SH-SY5Y (cell line): ENCODE data around the gene C11orf68.

Experiments used
- GATA2 ChIP-seq: IDR thresholded peaks from 2 replicates; pipeline ENCODE4 v1.6.1; 2011; ENCODE audit warnings: mild to moderate bottlenecking, low read depth, low read length
- GATA3 ChIP-seq: IDR thresholded peaks from 2 replicates; pipeline ENCODE4 v1.6.1; 2011; ENCODE audit warnings: low read depth, mild to moderate bottlenecking, low read length, moderate library complexity

C11orf68 gene

GRCh38 chr11:65947603-65948125 is 28.8 kb upstream of the C11orf68 start:
- TF ChIP-seq GATA2: no peak
- no peak for TF ChIP-seq GATA3

GRCh38 chr11:65947133-65947532 is 28.3 kb upstream of the C11orf68 start:
- TF ChIP-seq GATA2 (no peak), GATA3 (no peak)

GRCh38 chr11:65946655-65947054 is 27.8 kb upstream of the C11orf68 start:
- no peak for TF ChIP-seq GATA2
- TF ChIP-seq GATA3: no peak

GRCh38 chr11:65945941-65946558 is 27.2 kb upstream of the C11orf68 start:
- TF ChIP-seq GATA3 (no peak), GATA2 (no peak)

GRCh38 chr11:65945430-65945911 is 26.6 kb upstream of the C11orf68 start, which contains the start of gene TSGA10IP:
TSGA10IP (plus strand) TSS chr11:65945480; CDS start chr11:65945676, 196 bp downstream.
- no peak for TF ChIP-seq GATA2
- no peak for TF ChIP-seq GATA3

- no peak for TF ChIP-seq GATA2
- TF ChIP-seq GATA3: no peak
Measured at GRCh38 chr11:65944767-65945166, 25.9 kb upstream of the C11orf68 start.

- TF ChIP-seq GATA2 (no peak), GATA3 (no peak)
Measured at GRCh38 chr11:65944191-65944590, 25.3 kb upstream of the C11orf68 start.

GRCh38 chr11:65942531-65942930 is 23.7 kb upstream of the C11orf68 start:
- TF ChIP-seq GATA2 (no peak), GATA3 (no peak)

- TF ChIP-seq GATA2: no peak
Measured at GRCh38 chr11:65941720-65942310, 23.0 kb upstream of the C11orf68 start.

- TF ChIP-seq GATA2: no peak
- no peak for TF ChIP-seq GATA3
Measured at GRCh38 chr11:65937766-65938165, 18.9 kb upstream of the C11orf68 start.

GRCh38 chr11:65934014-65934413 is 15.2 kb upstream of the C11orf68 start:
- no peak for TF ChIP-seq GATA3
- no peak for TF ChIP-seq GATA2

GRCh38 chr11:65932558-65932919 is 13.7 kb upstream of the C11orf68 start:
- no peak for TF ChIP-seq GATA3

GRCh38 chr11:65931773-65932557 is 13.1 kb upstream of the C11orf68 start:
- TF ChIP-seq GATA3: no peak
- no peak for TF ChIP-seq GATA2

- TF ChIP-seq GATA3 (no peak), GATA2 (no peak)
Measured at GRCh38 chr11:65928667-65929066, 9.8 kb upstream of the C11orf68 start.

GRCh38 chr11:65927904-65928397 is 9.1 kb upstream of the C11orf68 start:
- TF ChIP-seq GATA2 (no peak), GATA3 (no peak)

- TF ChIP-seq GATA2 (peak; percentile 18; the same call in 1 of the 2 replicates), GATA3 (no peak)
Measured at GRCh38 chr11:65925397-65925796, 6.5 kb upstream of the C11orf68 start.

- TF ChIP-seq GATA2 (no peak), GATA3 (no peak)
Measured at GRCh38 chr11:65922565-65922964, 3.7 kb upstream of the C11orf68 start.
